DND-41 (cell line): ENCODE data around the gene COX7A2L.

Experiments used
- EZH2 ChIP-seq: IDR thresholded peaks from 3 replicates; pipeline ENCODE4 v1.6.1; 2012; ENCODE audit warnings: borderline replicate concordance, low read depth, mild to moderate bottlenecking, moderate library complexity, low read length, inconsistent platforms; ENCODE audit not compliant: severe bottlenecking
- TF ChIP-seq, protein P1 (sequence below): IDR thresholded peaks from 2 replicates; pipeline ENCODE4 v1.5.1; 2012; ENCODE audit warnings: borderline replicate concordance, low read length, moderate library complexity, mild to moderate bottlenecking; ENCODE audit not compliant: poor library complexity, severe bottlenecking; ENCODE audit errors: extremely low read depth

DNA sequence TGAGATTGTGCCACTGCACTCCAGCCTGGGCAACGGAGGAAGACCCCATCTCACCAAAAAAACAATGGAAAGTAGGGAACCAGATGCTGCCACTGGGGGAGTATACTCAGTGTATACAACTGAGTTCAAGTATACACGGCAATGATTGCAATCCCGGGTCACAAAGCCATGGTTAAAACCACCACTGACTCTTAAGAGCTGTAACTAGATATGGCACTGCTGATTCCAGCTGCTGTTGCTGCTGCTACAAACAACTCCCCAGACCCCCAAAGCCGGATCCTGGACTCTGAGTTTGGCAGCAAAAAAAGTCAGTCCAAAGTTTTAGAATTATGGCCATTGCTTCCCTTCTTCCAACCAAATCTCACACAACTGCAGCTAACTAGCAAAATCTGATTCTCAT, 43.7 kb upstream of the COX7A2L start:
- TF ChIP-seq, protein P1, sequence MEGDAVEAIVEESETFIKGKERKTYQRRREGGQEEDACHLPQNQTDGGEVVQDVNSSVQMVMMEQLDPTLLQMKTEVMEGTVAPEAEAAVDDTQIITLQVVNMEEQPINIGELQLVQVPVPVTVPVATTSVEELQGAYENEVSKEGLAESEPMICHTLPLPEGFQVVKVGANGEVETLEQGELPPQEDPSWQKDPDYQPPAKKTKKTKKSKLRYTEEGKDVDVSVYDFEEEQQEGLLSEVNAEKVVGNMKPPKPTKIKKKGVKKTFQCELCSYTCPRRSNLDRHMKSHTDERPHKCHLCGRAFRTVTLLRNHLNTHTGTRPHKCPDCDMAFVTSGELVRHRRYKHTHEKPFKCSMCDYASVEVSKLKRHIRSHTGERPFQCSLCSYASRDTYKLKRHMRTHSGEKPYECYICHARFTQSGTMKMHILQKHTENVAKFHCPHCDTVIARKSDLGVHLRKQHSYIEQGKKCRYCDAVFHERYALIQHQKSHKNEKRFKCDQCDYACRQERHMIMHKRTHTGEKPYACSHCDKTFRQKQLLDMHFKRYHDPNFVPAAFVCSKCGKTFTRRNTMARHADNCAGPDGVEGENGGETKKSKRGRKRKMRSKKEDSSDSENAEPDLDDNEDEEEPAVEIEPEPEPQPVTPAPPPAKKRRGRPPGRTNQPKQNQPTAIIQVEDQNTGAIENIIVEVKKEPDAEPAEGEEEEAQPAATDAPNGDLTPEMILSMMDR: no peak
- no peak for TF ChIP-seq EZH2
